Renal pelvis (tissue), 4 donors: Measurements from ENCODE around the gene FBXO21. TPM values are rescaled to one million over a fixed set of nuclear protein-coding genes. Genes with fewer than 3 reads are reported as not detected.

Source experiments
- DNase-seq: peaks from one replicate; pipeline ENCODE4 v3.0.0-alpha.2; 2013
- polyA plus RNA-seq, 3 donors: library from polyadenylated mRNA; unstranded; fragments of 120-200 nt; gene quantifications; one replicate each; pipeline ENCODE4 v1.2.1, GENCODE V29; 2013; ENCODE audit not compliant: insufficient read length in 3 of 3

The FBXO21 gene
- polyA plus RNA-seq, 3 donors: 57.4 to 71.8 (median 64.7) TPM

DNA sequence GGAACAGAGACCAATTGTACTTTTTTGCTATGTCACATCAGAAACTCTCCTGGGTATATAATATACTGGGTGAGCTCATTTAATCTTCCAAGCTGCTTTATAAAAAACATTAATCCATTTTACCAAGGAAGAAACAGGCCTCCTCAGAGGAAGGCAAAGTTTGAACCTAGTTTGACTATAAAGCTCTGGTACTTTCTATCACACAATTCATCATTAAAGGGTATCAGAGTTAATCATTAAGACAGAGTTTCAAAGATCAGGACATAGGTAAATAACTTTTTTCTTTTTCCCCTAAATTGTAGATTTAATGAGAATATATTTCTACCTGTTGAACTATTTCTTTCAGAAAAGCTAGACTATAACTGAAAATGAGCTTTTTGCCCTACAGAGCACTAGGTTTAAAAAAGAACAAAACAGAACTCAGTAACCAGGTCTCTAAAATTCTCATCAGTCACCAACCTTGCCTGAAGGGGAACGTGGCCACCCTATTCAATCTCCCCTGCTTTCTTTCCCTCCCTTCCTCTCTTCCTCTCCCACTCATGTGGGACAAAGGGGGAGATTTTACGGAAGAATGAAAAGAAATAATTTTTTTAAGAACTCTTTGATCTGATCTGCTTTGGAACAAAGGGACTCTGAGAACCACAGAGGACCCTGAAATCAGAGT lies 18.6 kb downstream of the FBXO21 start:
- no peak for DNase-seq

GRCh38 chr12:117169548-117169947 lies 20.7 kb downstream of the FBXO21 start:
- DNase-seq: no peak

GRCh38 chr12:117168976-117169375 lies 21.3 kb downstream of the FBXO21 start:
- no peak for DNase-seq

DNA sequence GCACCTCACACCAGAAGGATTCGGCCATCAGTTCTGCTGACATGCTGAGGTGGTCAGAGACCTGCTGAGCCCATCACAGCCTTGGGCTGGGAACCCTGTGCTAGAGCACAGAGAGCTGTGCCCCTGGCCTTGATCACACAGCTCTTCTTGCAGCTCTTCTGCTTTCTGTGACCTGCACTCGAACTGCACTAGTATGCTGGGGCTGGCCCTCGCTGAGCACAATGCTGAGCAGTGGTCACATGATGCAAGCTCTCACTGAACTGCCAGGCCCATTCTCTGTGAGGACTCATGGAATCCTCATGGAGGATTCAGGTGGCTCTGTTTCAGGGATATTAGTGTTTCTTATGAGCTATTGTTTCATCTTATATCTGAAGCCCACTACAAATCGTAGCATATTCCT lies 22.5 kb downstream of the FBXO21 start:
- DNase-seq: no peak

- DNase-seq: no peak
Measured at GRCh38 chr12:117166107-117166506, 24.2 kb downstream of the FBXO21 start.

- no peak for DNase-seq
Measured at GRCh38 chr12:117165342-117165741, 24.9 kb downstream of the FBXO21 start.

DNA sequence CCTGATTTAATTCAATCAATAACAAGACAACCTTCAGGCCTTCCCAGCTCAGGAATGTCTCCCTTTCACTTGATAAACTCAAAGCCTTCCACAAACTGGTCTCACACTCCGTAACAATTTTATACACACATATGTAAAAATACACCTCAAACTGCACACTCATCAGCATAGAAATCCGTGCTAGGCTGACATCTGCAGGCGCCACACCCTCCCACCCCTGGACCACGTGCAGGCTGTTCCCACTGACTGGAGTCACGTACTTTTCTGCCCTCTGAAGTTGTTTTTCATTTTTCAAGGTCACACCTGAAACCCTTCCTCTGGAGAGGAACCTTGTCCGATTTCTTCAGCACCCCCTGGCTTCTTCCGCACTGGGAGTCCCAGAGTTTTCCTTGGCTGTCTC lies 27.6 kb downstream of the FBXO21 start:
- no peak for DNase-seq

DNA sequence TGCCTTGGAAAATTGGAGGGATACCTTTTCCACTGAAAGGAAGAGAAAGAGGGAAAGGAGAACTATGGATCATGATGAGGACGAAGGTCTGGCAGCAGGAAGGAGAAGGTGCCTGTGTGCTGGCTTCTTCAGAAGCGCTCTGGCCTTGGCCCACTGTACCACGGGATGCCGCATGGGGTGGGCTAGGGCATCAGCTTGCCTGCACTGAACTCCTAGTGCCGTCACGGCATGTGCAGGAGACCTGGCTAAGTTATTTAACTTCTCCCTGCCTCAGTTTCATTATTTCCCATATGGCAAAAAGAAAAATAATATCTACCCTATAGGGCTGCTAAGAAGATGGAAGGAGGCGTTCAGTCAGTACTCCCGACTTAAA lies 28.1 kb downstream of the FBXO21 start:
- DNase-seq: no peak

DNA sequence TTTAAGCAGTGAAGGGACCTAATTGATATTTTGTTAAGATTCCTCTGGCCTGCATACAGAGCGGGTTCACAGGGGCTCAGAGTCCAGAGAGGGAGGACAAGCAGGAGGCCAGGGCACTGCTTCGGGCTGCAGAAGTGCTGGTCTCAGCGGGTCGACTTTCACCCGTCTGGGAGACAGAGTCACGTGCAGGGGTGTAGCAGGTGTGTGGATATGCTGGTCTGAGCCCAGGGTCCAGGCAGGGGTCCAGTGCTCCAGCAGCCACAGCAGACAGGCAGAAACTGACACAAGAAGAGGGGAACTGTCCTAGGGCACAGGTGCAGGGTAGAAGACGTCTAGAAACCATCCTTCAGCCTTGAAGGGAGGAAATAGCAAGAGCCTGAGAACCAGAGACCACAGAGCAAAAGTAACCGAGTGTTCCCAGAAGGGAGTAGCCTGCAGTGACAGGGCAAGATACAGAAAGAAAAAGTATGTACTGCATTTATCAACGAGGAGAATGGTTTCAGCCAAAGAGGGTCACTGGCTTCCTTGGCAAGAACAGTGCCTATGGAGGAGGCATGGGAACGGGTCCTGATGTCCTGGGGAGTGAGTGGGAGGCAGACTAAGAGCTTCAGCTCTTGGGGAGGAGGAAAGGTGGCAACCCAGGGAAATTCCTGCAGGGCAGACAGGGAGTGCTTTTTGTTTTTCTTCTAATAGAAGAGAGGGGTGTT lies 28.7 kb downstream of the FBXO21 start:
- no peak for DNase-seq

DNA sequence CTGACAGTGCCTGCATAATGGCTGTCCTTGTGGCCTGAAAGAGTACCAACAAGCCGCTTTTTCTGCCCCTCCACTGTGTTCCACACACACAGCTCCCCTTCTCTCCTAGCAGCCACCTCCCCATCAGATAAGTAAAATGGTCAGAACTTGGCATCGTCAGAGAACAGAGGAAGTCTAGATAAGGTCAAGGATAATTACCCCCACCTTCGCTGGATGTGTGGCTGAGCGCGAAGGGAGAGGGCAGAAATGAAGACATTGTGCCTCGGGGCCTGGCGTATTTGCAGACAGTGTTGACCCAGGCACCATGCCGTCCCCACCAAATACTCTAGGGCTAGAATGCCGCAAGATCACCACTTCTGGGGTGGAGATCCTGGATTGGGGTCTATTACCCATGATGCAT lies 30.6 kb downstream of the FBXO21 start:
- no peak for DNase-seq

DNA sequence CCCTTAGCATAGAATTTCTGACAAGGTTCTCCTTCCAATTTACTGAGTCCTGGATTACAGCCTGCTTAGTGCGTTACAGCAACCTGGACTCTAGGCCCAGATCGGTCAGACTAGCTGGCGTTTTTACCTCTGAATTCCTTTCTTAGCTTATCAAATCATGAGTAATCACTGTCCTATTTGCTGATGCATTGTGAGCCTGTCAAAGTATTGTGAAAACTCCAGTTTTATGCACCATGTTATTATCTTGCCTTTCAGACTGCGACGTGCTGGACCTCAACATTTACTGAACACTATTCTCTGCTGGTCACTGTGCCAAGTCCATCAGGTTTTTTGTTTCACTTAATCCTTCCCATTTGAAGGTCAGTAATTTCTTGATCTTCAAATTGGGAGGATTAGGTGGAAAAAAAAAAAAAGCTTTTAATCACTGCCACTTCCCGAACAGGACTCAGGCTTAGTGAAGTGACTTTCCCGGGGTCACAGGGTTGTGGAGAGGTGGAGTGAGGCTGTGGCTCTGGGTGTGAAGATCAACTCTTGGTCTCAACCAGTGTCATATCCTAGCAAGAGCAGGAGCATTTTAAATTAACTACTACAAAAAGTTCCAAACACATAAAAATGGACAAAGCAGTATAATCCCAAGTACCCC lies 31.2 kb downstream of the FBXO21 start:
- DNase-seq: no peak

- DNase-seq: no peak
Measured at GRCh38 chr12:117158096-117158495, 32.2 kb downstream of the FBXO21 start.

GRCh38 chr12:117155278-117156060 lies 34.8 kb downstream of the FBXO21 start:
- DNase-seq: peak; percentile 49

- no peak for DNase-seq
Measured at GRCh38 chr12:117152793-117153775, 37.2 kb downstream of the FBXO21 start.

DNA sequence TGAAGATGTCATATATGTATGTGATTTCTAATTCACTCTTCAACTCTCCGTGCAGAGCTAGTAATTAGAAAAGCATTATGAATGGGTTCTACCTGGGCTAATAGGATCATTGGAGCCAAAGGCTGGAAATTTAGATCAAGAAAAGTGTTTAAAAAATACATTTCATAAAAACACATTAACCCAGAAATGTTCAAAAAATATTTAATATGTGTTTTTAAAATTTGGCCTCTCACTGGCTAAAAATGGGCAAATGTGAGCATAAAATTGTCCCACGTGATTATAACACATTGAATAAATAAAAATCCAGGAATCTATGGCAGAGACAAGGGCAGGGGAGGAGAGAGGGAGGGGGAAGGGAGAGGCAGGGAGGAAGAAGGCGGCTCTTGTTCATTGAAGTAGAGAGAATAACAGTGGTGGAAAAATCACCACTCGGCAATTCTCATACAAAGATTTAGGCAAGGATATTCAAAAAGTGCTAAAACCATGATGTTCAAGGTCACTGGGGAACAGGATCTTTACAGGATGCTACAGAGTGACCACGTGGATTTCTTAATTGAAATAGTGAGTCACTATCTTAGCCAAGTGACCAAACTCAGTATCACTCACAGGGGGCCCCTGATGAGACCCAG lies 38.8 kb downstream of the FBXO21 start:
- no peak for DNase-seq

DNA sequence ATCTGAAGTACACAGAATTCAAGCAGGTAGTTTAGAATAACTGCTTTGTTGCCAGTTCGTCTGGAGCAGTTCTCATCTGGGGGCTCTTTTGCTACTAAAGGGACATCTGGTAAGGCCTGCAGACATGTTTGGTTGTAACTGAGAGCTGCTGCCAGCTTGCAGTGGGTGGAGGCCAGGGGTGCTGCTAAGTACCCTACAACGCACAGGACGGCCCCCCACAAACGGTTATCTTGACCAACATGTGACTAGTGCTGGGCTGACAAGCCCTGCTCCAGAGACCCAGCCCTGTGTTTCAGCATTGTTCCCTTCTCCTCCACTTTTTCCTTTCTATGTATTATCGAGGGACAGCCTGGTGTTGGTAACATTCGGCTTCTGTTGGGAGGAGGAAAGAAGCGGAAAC lies 40.8 kb downstream of the FBXO21 start:
- no peak for DNase-seq

DNA sequence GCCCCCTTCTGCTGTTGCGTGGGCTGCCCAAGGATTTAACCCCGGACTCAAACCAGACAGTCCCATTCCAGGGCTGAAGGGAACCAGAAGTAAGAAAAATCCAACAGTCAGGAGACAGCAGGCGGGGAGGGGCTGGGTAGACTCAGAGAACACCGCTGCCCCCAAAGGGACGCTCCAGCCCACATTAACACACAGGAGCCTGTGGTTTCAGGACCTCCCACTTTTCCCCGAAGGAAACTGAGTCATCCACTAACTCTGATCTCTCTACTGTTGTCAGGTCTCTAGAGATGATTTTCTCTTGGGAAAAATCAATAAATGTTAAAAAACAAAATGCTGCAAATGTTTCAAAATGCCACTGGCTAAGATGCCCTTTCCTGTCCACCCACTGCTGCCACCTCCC lies 41.6 kb downstream of the FBXO21 start:
- no peak for DNase-seq

DNA sequence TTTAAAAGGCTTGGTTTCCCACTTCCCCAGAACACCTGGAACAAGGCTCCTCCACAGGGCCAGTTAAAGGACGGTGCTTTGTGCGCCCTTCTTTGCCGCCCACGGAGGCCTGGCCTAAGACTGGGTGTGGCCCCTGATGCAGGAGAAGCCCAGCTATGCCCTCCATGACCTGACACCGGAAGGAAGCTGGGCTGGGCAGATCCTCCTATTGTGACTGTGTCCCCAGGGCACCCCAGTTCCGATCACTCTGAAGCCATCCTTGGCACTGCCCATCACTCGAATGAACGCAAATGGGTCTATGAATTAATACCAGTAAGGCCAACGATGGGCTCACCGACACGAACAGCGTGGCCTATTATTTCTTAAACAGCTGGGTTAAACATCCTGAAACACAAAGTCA lies 42.6 kb downstream of the FBXO21 start:
- DNase-seq: no peak

DNA sequence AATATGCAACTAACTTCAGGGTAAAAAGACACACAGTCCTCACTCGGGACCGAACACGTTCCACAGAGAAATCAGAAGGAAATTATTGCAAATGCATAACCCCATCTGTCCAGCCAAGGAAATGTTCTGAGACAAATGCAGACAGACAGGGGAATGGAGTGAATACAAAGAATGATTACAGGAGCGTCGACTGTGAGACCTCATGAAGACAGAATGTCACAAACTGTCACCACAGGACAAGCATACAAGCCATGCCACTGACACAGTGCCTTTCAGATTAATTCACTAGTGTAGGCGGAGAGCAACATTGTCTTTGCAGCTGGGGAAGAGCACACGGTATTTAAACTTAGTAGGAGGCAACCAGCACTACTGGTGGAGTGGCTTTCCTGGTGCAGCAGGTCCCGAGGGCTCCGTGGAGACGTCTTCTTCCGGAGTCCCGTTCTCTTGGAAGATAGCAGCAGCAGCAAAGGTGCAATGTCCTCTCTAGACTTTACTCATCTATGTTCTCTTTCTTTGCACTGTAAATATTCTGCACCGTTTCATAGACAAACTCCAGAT lies 44.6 kb downstream of the FBXO21 start:
- DNase-seq: no peak

- DNase-seq: no peak
Measured at GRCh38 chr12:117144599-117144998, 45.7 kb downstream of the FBXO21 start.
